Activated CD4-positive, alpha-beta T cell treated with anti-CD3 and anti-CD28 coated beads, Interleukin-2, Interleukin-4, amounts not matched to agents 100 ng/mL and 50 ng/mL, durations not matched to agents 16 hours and 8 hours (primary cell): ENCODE data around the gene FUCA1.
"Not testable (repeated sequence)": the region's sequence is repeated elsewhere in the genome, so short reads cannot be mapped to it uniquely, and the experiment has no call there.

ENCODE experiments used
- DNase-seq: peaks from one replicate; pipeline ENCODE4 v3.0.0-alpha.2; 2020; ENCODE audit warnings: low spot score

FUCA1 gene

GRCh38 chr1:23837908-23838307, 30.2 kb downstream of the FUCA1 start:
- no peak for DNase-seq

- no peak for DNase-seq
Measured at GRCh38 chr1:23836037-23836436, 32.1 kb downstream of the FUCA1 start.

GRCh38 chr1:23834156-23834555, 33.9 kb downstream of the FUCA1 start:
- DNase-seq, result not testable (repeated sequence)

GRCh38 chr1:23827717-23828116, 40.4 kb downstream of the FUCA1 start:
- no peak for DNase-seq

GRCh38 chr1:23826590-23826989, 41.5 kb downstream of the FUCA1 start:
- DNase-seq, result not testable (repeated sequence)

- peak; percentile 25 for DNase-seq
Measured at GRCh38 chr1:23825762-23826522, 42.1 kb downstream of the FUCA1 start.

GRCh38 chr1:23825076-23825761, 42.9 kb downstream of the FUCA1 start, which contains the start of gene HMGCL:
Gene HMGCL, minus strand, starts transcription at chr1:23825429. Its CDS starts 14 bp downstream, at chr1:23825415.
- DNase-seq, result peak; percentile 86

- DNase-seq, result no peak
Measured at GRCh38 chr1:23824711-23825075, 43.4 kb downstream of the FUCA1 start.

GRCh38 chr1:23823767-23824166, 44.3 kb downstream of the FUCA1 start:
- no peak for DNase-seq

GRCh38 chr1:23817633-23818032, 50.5 kb downstream of the FUCA1 start:
- no peak for DNase-seq

- DNase-seq, result no peak
Measured at GRCh38 chr1:23816906-23817305, 51.2 kb downstream of the FUCA1 start.

GRCh38 chr1:23816361-23816760, 51.7 kb downstream of the FUCA1 start:
- no peak for DNase-seq

- no peak for DNase-seq
Measured at GRCh38 chr1:23814016-23814415, 54.1 kb downstream of the FUCA1 start.

GRCh38 chr1:23810818-23811540, 57.1 kb downstream of the FUCA1 start:
- DNase-seq, result peak; percentile 53

GRCh38 chr1:23809751-23810171, 58.3 kb downstream of the FUCA1 start:
- DNase-seq, result peak; percentile 87

GRCh38 chr1:23807453-23807852, 60.6 kb downstream of the FUCA1 start:
- DNase-seq, result no peak

GRCh38 chr1:23806280-23806679, 61.8 kb downstream of the FUCA1 start:
- DNase-seq, result no peak

GRCh38 chr1:23805025-23805424, 63.1 kb downstream of the FUCA1 start:
- DNase-seq, result no peak

GRCh38 chr1:23804183-23804835, 63.8 kb downstream of the FUCA1 start:
- DNase-seq, result no peak

GRCh38 chr1:23803674-23804073, 64.4 kb downstream of the FUCA1 start:
- DNase-seq, result no peak

GRCh38 chr1:23802809-23803342, 65.2 kb downstream of the FUCA1 start:
- DNase-seq, result not testable (repeated sequence)

- DNase-seq, result no peak
Measured at GRCh38 chr1:23801876-23802275, 66.2 kb downstream of the FUCA1 start.
